ENCODE measurements around the gene SYNE2.

The SYNE2 gene

GRCh38 chr14:63918411-63918810 is 65.6 kb downstream of the SYNE2 start:
- no peak for DNase-seq

- no peak for DNase-seq
Observed at GRCh38 chr14:63922696-63923421, 70.1 kb downstream of the SYNE2 start.

- DNase-seq: no peak
Observed at GRCh38 chr14:63923422-63923752, 70.6 kb downstream of the SYNE2 start.

- no peak for DNase-seq
Observed at GRCh38 chr14:63924375-63924774, 71.6 kb downstream of the SYNE2 start.

- DNase-seq: no peak
Observed at GRCh38 chr14:63926641-63927040, 73.8 kb downstream of the SYNE2 start.

GRCh38 chr14:63928744-63929174 is 76.0 kb downstream of the SYNE2 start:
- DNase-seq: peak; percentile 84

GRCh38 chr14:63933110-63933509 is 80.3 kb downstream of the SYNE2 start:
- DNase-seq: no peak

- DNase-seq: no peak
Observed at GRCh38 chr14:63933711-63934110, 80.9 kb downstream of the SYNE2 start.

GRCh38 chr14:63938198-63939005 is 85.6 kb downstream of the SYNE2 start:
- DNase-seq: no peak

- no peak for DNase-seq
Observed at GRCh38 chr14:63939006-63939270, 86.1 kb downstream of the SYNE2 start.

- no peak for DNase-seq
Observed at GRCh38 chr14:63940387-63940786, 87.6 kb downstream of the SYNE2 start.

GRCh38 chr14:63941023-63941422 is 88.2 kb downstream of the SYNE2 start:
- no peak for DNase-seq

- DNase-seq: no peak
Observed at GRCh38 chr14:63949696-63950095, 96.9 kb downstream of the SYNE2 start.

GRCh38 chr14:63951021-63951420 is 98.2 kb downstream of the SYNE2 start:
- no peak for DNase-seq

GRCh38 chr14:63951429-63951828 is 98.6 kb downstream of the SYNE2 start:
- DNase-seq: no peak

- DNase-seq: no peak
Observed at GRCh38 chr14:63952053-63952932, 99.5 kb downstream of the SYNE2 start.

GRCh38 chr14:63952933-63953437 is 100.2 kb downstream of the SYNE2 start:
- DNase-seq: no peak

- DNase-seq: no peak
Observed at GRCh38 chr14:63956326-63956725, 103.5 kb downstream of the SYNE2 start.

- no peak for DNase-seq
Observed at GRCh38 chr14:63960926-63961567, 108.2 kb downstream of the SYNE2 start.

- peak; percentile 21 for DNase-seq
Observed at GRCh38 chr14:63962906-63963305, 110.1 kb downstream of the SYNE2 start.

GRCh38 chr14:63963439-63963838 is 110.6 kb downstream of the SYNE2 start:
- DNase-seq: no peak

- peak; percentile 58 for DNase-seq
Observed at GRCh38 chr14:63964113-63964512, 111.3 kb downstream of the SYNE2 start.

GRCh38 chr14:63966407-63966806 is 113.6 kb downstream of the SYNE2 start:
- DNase-seq: no peak
